Measurements from ENCODE around the gene PRSS57. TPM values are rescaled to one million over a fixed set of nuclear protein-coding genes. Genes with fewer than 3 reads are reported as not detected.

PRSS57 gene
- total and polyA plus RNA-seq, 2 of the 13 experiments (the other 11 are each of a cell fraction or from before 2014, with no cell fraction given) = 0.12 TPM; not detected in 1

DNA sequence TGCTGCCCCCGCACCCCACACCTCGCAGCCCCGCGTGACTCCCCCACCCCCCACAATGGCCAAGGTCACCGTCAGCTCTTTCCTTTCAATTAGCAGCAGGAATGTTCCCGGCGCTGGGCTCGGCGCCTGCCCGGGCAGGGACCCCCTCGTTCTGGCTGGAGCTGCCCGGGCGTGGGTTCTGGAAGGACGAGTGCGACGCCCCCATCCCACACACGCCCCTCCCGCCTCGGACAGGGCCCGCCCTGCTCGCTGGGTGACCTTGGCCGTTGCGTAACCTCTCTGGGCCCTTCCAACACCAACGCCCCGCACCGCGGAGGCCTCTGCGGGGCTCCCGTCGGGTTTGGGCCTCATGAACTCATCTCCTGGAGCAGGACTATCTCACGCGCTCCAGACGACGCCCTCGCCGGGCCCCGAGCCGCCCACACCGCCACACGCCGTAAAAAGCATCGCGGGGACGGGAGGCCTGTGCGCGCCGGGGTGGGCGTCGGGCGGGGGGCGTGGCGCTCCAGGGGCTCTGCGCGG, 23.8 kb upstream of the PRSS57 start (continued):
- TF ChIP-seq PAXIP1 (CRISPR knock-in tag; conservative IDR thresholded peaks at IDR 0.05) (0 out of 2 replicates have a peak, but pooled peaks have one; percentile 25), SIX1 (CRISPR knock-in tag; IDR thresholded peaks at IDR 0.05; ENCODE audit: borderline replicate concordance) (no peak), ARNT2 (CRISPR knock-in tag; IDR thresholded peaks at IDR 0.05; ENCODE audit: low read depth) (peak; percentile 69), NR2C2 (CRISPR knock-in tag; IDR thresholded peaks at IDR 0.05; ENCODE audit: borderline replicate concordance) (0 out of 2 replicates have a peak, but pooled peaks have one; percentile 38), ZNF839 (CRISPR knock-in tag; IDR thresholded peaks at IDR 0.05; ENCODE audit: borderline replicate concordance) (no peak), ZNF773 (CRISPR knock-in tag; IDR thresholded peaks at IDR 0.05; ENCODE audit: borderline replicate concordance) (peak; percentile 25; the same call in 1 of the 2 replicates), ZNF770 (CRISPR knock-in tag; IDR thresholded peaks at IDR 0.05) (0 out of 2 replicates have a peak, but pooled peaks have one; percentile 45), ZBTB7A (CRISPR knock-in tag; IDR thresholded peaks at IDR 0.05) (peak; percentile 78; the same call in 1 of the 2 replicates), THAP11 (CRISPR knock-in tag; IDR thresholded peaks at IDR 0.05) (peak; percentile 43; the same call in 1 of the 2 replicates), MED13 (CRISPR knock-in tag; IDR thresholded peaks at IDR 0.05) (peak; percentile 43; the same call in 1 of the 2 replicates), SP2 (CRISPR knock-in tag; IDR thresholded peaks at IDR 0.05) (0 out of 2 replicates have a peak, but pooled peaks have one; percentile 25), NFKB2 (CRISPR knock-in tag; IDR thresholded peaks at IDR 0.05; ENCODE audit: borderline replicate concordance) (0 out of 2 replicates have a peak, but pooled peaks have one; percentile 40), ZNF629 (CRISPR knock-in tag; conservative IDR thresholded peaks at IDR 0.05) (0 out of 2 replicates have a peak, but pooled peaks have one; percentile 17), RXRA (CRISPR knock-in tag; IDR thresholded peaks at IDR 0.05) (peak; percentile 86), ZNF788 (CRISPR knock-in tag; IDR thresholded peaks at IDR 0.05; ENCODE audit: borderline replicate concordance) (peak; percentile 59; the same call in 1 of the 2 replicates), MXD3 (CRISPR knock-in tag; IDR thresholded peaks at IDR 0.05) (peak; percentile 46; the same call in 1 of the 2 replicates), ZNF333 (CRISPR knock-in tag; IDR thresholded peaks at IDR 0.05; ENCODE audit: borderline replicate concordance) (0 out of 2 replicates have a peak, but pooled peaks have one; percentile 43)
- TF ChIP-seq, protein P1, sequence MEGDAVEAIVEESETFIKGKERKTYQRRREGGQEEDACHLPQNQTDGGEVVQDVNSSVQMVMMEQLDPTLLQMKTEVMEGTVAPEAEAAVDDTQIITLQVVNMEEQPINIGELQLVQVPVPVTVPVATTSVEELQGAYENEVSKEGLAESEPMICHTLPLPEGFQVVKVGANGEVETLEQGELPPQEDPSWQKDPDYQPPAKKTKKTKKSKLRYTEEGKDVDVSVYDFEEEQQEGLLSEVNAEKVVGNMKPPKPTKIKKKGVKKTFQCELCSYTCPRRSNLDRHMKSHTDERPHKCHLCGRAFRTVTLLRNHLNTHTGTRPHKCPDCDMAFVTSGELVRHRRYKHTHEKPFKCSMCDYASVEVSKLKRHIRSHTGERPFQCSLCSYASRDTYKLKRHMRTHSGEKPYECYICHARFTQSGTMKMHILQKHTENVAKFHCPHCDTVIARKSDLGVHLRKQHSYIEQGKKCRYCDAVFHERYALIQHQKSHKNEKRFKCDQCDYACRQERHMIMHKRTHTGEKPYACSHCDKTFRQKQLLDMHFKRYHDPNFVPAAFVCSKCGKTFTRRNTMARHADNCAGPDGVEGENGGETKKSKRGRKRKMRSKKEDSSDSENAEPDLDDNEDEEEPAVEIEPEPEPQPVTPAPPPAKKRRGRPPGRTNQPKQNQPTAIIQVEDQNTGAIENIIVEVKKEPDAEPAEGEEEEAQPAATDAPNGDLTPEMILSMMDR (CRISPR knock-in tag; IDR thresholded peaks at IDR 0.05) = 0 out of 2 replicates have a peak, but pooled peaks have one; percentile 23
- TF ChIP-seq, protein P2, sequence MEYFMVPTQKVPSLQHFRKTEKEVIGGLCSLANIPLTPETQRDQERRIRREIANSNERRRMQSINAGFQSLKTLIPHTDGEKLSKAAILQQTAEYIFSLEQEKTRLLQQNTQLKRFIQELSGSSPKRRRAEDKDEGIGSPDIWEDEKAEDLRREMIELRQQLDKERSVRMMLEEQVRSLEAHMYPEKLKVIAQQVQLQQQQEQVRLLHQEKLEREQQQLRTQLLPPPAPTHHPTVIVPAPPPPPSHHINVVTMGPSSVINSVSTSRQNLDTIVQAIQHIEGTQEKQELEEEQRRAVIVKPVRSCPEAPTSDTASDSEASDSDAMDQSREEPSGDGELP (IDR thresholded peaks at IDR 0.05; ENCODE audit: borderline replicate concordance, low read depth) = 0 out of 2 replicates have a peak, but pooled peaks have one; percentile 9

Measured in HepG2 (cell line).